ENCODE data around the gene HIVEP1. TPM values are rescaled to one million over a fixed set of nuclear protein-coding genes. Genes with fewer than 3 reads are reported as not detected.

The HIVEP1 gene
- total and polyA plus RNA-seq, 7 experiments from 2014 or later = 13.2 to 86.1 (median 31.5) TPM

DNA sequence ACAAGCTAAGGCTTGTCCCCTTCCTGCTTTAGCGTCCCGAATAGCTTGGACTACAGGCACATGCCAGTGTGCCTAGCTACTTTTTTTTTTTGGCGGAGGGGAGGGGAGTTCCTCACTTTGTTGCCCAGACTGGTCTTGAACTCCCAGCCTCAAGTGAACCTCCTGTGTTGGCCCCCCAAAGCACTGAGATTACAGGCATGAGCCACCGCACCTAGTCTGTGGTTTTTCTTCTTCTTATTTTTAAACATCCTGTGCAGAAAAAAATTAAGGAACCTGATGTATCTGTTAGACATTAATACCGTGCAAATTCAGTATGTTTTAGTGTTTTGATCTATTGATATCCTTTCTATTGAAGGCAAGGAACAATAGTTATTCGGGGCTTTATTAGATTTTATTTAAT, 25.7 kb downstream of the HIVEP1 start:
- peaks cover 0 to 47% (median 12%) of the 10 kb centered on the region in 5 donors for H3K36me3 Mint-ChIP-seq
- H3K27ac ChIP-seq (ENCODE audit: low read depth, low read length) = no peak overlapping the region
- H3K36me3 ChIP-seq (ENCODE audit: control insufficient read depth in 2 of 3, insufficient read depth in 3 of 3, low read length in 3 of 3) = no peaks in the 10 kb centered on the region
- CTCF ChIA-PET = interaction anchor here (0.6 kb wide), 3 partner anchors 14 to 212 kb away, joined by 4 to 9 read pairs (median 5); no protein-coding TSS in a partner anchor
- peaks cover 47 to 81% (median 75%) of the 10 kb centered on the region in 7 donors for H3K4me1 Mint-ChIP-seq
- H3K27me3 Mint-ChIP-seq = no peaks in the 10 kb centered on the region
- ATAC-seq (peak; percentile 42), DNase-seq (peak in 3 of 9 donors; percentile 20 to 40 (median 25))
- H3K9me3 ChIP-seq (ENCODE audit: control insufficient read depth in 2 of 3, low read length in 3 of 3) = no peaks in the 10 kb centered on the region
- peaks cover 0 to under 1% (median 0%) of the 10 kb centered on the region in 11 donors for H3K9me3 Mint-ChIP-seq
- no peak overlapping the region for H3K4me3 ChIP-seq (ENCODE audit: low read length)
- H3K27ac Mint-ChIP-seq = peak overlapping the region; percentile 11 to 86 (median 75)
- peaks cover 0 to 26% of the 10 kb centered on the region in 2 donors for H3K4me1 ChIP-seq (ENCODE audit: control insufficient read depth in 2 of 2, insufficient read depth in 2 of 2, low read length in 2 of 2)
- peak overlapping the region in 9 of 10 donors; percentile 24 to 74 (median 63) for H3K4me3 Mint-ChIP-seq
- no peaks in the 10 kb centered on the region for H3K27me3 ChIP-seq (ENCODE audit: control insufficient read depth in 2 of 2, insufficient read depth in 2 of 2, low read length in 2 of 2)
- intact Hi-C loops (cut with micrococcal nuclease) = loop anchor here in 1 of 2 donors (2.0 kb wide), 1 partner anchor 15 kb away; no protein-coding TSS in a partner anchor
- POLR2A ChIA-PET = interaction anchor here (0.6 to 1.0 kb wide), 3 partner anchors 23 to 109 kb away, joined by 3 to 5 read pairs (median 3); no protein-coding TSS in a partner anchor

DNA sequence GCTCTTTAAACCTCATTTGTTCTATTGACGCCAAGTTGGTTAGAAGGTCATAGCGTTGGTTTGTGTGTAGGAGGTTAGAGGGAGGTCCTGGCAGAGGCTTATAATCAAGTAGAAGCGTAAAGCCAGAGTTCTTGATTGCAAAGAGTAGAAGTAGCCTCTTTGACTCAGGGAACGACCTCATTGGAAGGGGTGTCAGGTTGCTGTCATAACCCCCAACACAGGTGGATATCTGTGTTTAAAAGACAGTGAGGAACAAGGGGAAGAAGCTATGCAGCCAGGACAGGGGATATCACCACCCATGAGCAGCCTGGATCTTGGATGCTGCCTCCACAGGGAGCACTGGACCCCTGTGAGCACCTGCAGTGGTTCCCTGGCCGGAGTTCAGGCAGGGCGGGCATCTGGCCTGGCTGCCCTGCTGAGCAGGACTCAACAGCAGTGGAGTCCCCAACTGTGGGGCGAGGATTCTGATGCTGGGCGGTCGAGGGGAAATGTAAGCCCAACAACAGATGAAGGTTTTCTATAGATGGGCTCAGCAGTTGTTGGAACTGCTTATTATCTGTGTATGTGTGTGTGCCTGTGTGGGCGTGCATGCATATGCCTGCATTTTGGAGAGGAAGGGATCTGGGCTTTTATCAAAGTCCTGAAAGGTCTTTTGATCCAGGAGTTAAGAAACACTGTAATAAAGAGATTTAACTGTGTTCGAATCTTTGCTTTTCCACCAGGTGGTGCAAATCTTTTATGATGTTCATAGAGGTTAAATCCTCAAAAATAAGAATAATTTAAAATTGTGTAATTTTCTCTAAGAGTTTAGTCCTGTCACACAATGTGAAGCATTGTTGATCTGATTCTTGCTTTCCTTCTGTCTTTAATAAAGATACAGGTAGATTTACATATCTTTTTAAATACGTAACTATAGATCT, 27.7 kb downstream of the HIVEP1 start:
- ATAC-seq (no peak), DNase-seq (no peak)
- ChIA-PET POLR2A (interaction anchor here (1.0 to 1.3 kb wide), 3 partner anchors 17 to 328 kb away, joined by 3 to 4 read pairs (median 3); no protein-coding TSS in a partner anchor), CTCF (interaction anchor here (0.6 to 1.5 kb wide), 5 partner anchors 19 to 351 kb away, joined by 3 to 5 read pairs (median 4); no protein-coding TSS in a partner anchor)
- Mint-ChIP-seq H3K9me3 (no peaks in the 10 kb centered on the region), H3K4me3 (peak overlapping the region in 3 of 10 donors; percentile 29 to 74 (median 73)), H3K4me1 (peaks cover 45 to 80% (median 71%) of the 10 kb centered on the region in 7 donors), H3K27ac (peak overlapping the region; percentile 30 to 83 (median 59)), H3K27me3 (no peaks in the 10 kb centered on the region), H3K36me3 (peaks cover 0 to 41% (median 11%) of the 10 kb centered on the region in 5 donors)
- H3K27ac ChIP-seq (ENCODE audit: low read depth, low read length) = no peak overlapping the region
- peaks cover 0 to 22% of the 10 kb centered on the region in 2 donors for H3K4me1 ChIP-seq (ENCODE audit: control insufficient read depth in 2 of 2, insufficient read depth in 2 of 2, low read length in 2 of 2)
- H3K9me3 ChIP-seq (ENCODE audit: control insufficient read depth in 2 of 3, low read length in 3 of 3) = no peaks in the 10 kb centered on the region
- no peak overlapping the region for H3K4me3 ChIP-seq (ENCODE audit: low read length)
- H3K27me3 ChIP-seq (ENCODE audit: control insufficient read depth in 2 of 2, insufficient read depth in 2 of 2, low read length in 2 of 2) = peaks cover 0 to 3% of the 10 kb centered on the region in 2 donors
- H3K36me3 ChIP-seq (ENCODE audit: control insufficient read depth in 2 of 3, insufficient read depth in 3 of 3, low read length in 3 of 3) = no peaks in the 10 kb centered on the region
- intact Hi-C loops (cut with micrococcal nuclease) = loop anchor here in 1 of 2 donors (1.0 to 2.0 kb wide), 4 partner anchors 13 to 195 kb away; no protein-coding TSS in a partner anchor

GRCh38 chr6:12047304-12047703, 35.2 kb downstream of the HIVEP1 start:
- peaks cover 0 to 30% (median 10%) of the 10 kb centered on the region in 5 donors for H3K36me3 Mint-ChIP-seq
- H3K4me3 Mint-ChIP-seq = peak overlapping the region in 1 of 10 donors; percentile 29
- no peak overlapping the region for H3K4me3 ChIP-seq (ENCODE audit: low read length)
- H3K27ac Mint-ChIP-seq = peak overlapping the region in 8 of 9 donors; percentile 3 to 81 (median 29)
- H3K27me3 ChIP-seq (ENCODE audit: control insufficient read depth in 2 of 2, insufficient read depth in 2 of 2, low read length in 2 of 2) = peaks cover 0 to 3% of the 10 kb centered on the region in 2 donors
- ATAC-seq = no peak
- no peak for DNase-seq
- peaks cover 35 to 84% (median 70%) of the 10 kb centered on the region in 7 donors for H3K4me1 Mint-ChIP-seq
- H3K36me3 ChIP-seq (ENCODE audit: control insufficient read depth in 2 of 3, insufficient read depth in 3 of 3, low read length in 3 of 3) = no peaks in the 10 kb centered on the region
- no peaks in the 10 kb centered on the region for H3K27me3 Mint-ChIP-seq
- H3K9me3 Mint-ChIP-seq = peaks cover 0 to 3% (median 0%) of the 10 kb centered on the region in 11 donors
- CTCF ChIA-PET = interaction anchor here (1.2 kb wide), 1 partner anchor 9 kb away, joined by 3 read pairs; no protein-coding TSS in a partner anchor
- intact Hi-C loops (cut with micrococcal nuclease) = no loop called here
- no peak overlapping the region for H3K27ac ChIP-seq (ENCODE audit: low read depth, low read length)
- no peaks in the 10 kb centered on the region for H3K9me3 ChIP-seq (ENCODE audit: control insufficient read depth in 2 of 3, low read length in 3 of 3)
- peaks cover 6 to 17% of the 10 kb centered on the region in 2 donors for H3K4me1 ChIP-seq (ENCODE audit: control insufficient read depth in 2 of 2, insufficient read depth in 2 of 2, low read length in 2 of 2)
- POLR2A ChIA-PET = interaction anchor here (0.9 to 1.3 kb wide), 2 partner anchors 28 to 320 kb away, joined by 3 read pairs; no protein-coding TSS in a partner anchor

- peaks cover 10 to 23% of the 10 kb centered on the region in 2 donors for H3K4me1 ChIP-seq (ENCODE audit: control insufficient read depth in 2 of 2, insufficient read depth in 2 of 2, low read length in 2 of 2)
- H3K4me3 Mint-ChIP-seq = peak overlapping the region in 1 of 10 donors; percentile 29
These were observed 35.8 kb downstream of the HIVEP1 start for GRCh38 chr6:12047792-12048432.

DNA sequence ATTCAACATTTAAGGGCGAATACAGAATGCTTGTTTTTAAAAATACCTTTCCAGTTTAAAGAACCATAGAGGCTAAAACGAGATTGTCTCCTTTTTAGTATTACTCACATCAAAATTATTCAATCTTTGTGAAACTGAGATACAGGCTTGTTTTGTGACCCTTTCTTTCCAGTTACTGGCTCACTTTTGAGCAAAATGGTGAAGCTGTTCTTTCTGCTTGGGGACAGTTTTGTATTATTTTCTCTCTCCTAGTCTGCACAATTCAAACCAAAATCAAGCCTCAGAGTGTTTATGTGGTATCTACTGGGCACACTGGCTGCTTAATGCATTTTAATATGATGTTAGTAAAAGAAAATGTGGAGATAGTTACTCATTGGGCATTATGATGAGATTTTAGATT, 36.5 kb downstream of the HIVEP1 start:
- DNase-seq (no peak), ATAC-seq (no peak)
- H3K27me3 Mint-ChIP-seq = no peaks in the 10 kb centered on the region
- H3K4me1 Mint-ChIP-seq = peaks cover 43 to 89% (median 76%) of the 10 kb centered on the region in 7 donors
- no peak overlapping the region for H3K4me3 ChIP-seq (ENCODE audit: low read length)
- POLR2A ChIA-PET = interaction anchor here (1.1 to 1.3 kb wide), 2 partner anchors 27 to 325 kb away, joined by 3 to 4 read pairs; no protein-coding TSS in a partner anchor
- peak overlapping the region in 1 of 10 donors; percentile 28 for H3K4me3 Mint-ChIP-seq
- peaks cover 10 to 23% of the 10 kb centered on the region in 2 donors for H3K4me1 ChIP-seq (ENCODE audit: control insufficient read depth in 2 of 2, insufficient read depth in 2 of 2, low read length in 2 of 2)
- H3K27ac ChIP-seq (ENCODE audit: low read depth, low read length) = no peak overlapping the region
- H3K27ac Mint-ChIP-seq = peak overlapping the region; percentile 3 to 81 (median 72)
- H3K36me3 ChIP-seq (ENCODE audit: control insufficient read depth in 2 of 3, insufficient read depth in 3 of 3, low read length in 3 of 3) = no peaks in the 10 kb centered on the region
- CTCF ChIA-PET = interaction anchor here (1.2 kb wide), 2 partner anchors 8 to 35 kb away, joined by 3 read pairs; no protein-coding TSS in a partner anchor
- no peaks in the 10 kb centered on the region for H3K9me3 ChIP-seq (ENCODE audit: control insufficient read depth in 2 of 3, low read length in 3 of 3)
- intact Hi-C loops (cut with micrococcal nuclease) = no loop called here
- peaks cover 0 to 3% (median 0%) of the 10 kb centered on the region in 11 donors for H3K9me3 Mint-ChIP-seq
- peaks cover 0 to 30% (median 10%) of the 10 kb centered on the region in 5 donors for H3K36me3 Mint-ChIP-seq
- H3K27me3 ChIP-seq (ENCODE audit: control insufficient read depth in 2 of 2, insufficient read depth in 2 of 2, low read length in 2 of 2) = peaks cover 0 to 3% of the 10 kb centered on the region in 2 donors

More at GRCh38 chr6:12047792-12048432, 35.8 kb downstream of the HIVEP1 start:
- intact Hi-C loops (cut with micrococcal nuclease) = no loop called here
- DNase-seq (no peak), ATAC-seq (no peak)
- H3K27ac Mint-ChIP-seq = peak overlapping the region; percentile 19 to 81 (median 44)
- ChIA-PET POLR2A (interaction anchor here (0.9 to 1.3 kb wide), 3 partner anchors 28 to 325 kb away, joined by 3 to 4 read pairs (median 3); no protein-coding TSS in a partner anchor), CTCF (interaction anchor here (1.2 kb wide), 2 partner anchors 9 to 34 kb away, joined by 3 read pairs; no protein-coding TSS in a partner anchor)
- Histone ChIP-seq H3K27me3 (ENCODE audit: control insufficient read depth in 2 of 2, insufficient read depth in 2 of 2, low read length in 2 of 2) (peaks cover 0 to 3% of the 10 kb centered on the region in 2 donors), H3K27ac (ENCODE audit: low read depth, low read length) (no peak overlapping the region), H3K4me3 (ENCODE audit: low read length) (no peak overlapping the region), H3K36me3 (ENCODE audit: control insufficient read depth in 2 of 3, insufficient read depth in 3 of 3, low read length in 3 of 3) (no peaks in the 10 kb centered on the region), H3K9me3 (ENCODE audit: control insufficient read depth in 2 of 3, low read length in 3 of 3) (no peaks in the 10 kb centered on the region)
- peaks cover 0 to 3% (median 0%) of the 10 kb centered on the region in 11 donors for H3K9me3 Mint-ChIP-seq
- peaks cover 40 to 87% (median 74%) of the 10 kb centered on the region in 7 donors for H3K4me1 Mint-ChIP-seq
- no peaks in the 10 kb centered on the region for H3K27me3 Mint-ChIP-seq
- H3K36me3 Mint-ChIP-seq = peaks cover 0 to 30% (median 10%) of the 10 kb centered on the region in 5 donors
